GM15510 (cell line): ENCODE results near the gene ADAT3.

Source experiments
- POLR2A ChIP-seq: IDR thresholded peaks from 3 replicates; pipeline ENCODE4 v1.6.1; 2011; ENCODE audit warnings: borderline replicate concordance; ENCODE audit not compliant: insufficient read length; ENCODE audit errors: extremely low read depth

ADAT3 gene

DNA sequence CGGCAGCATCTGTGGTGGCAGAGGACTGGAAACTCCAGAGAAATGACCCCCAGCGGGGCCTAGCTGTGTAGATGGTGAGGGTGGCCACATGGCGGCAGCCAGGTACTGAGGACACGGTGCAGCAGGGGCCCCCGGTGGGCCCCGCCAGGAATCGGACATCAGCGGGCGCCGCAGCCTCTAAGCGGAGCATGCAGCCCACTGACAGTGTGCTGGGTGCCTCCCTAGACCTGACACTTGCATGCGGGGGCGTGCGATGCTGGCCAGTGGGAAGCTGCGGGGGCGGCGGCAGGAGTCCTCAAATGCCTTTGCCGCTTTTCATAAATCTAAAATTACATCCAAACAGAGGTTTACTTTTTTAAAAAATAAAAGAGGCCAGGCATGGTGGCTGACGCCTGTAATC lies 16.1 kb downstream of the ADAT3 start:
- no peak for TF ChIP-seq POLR2A

DNA sequence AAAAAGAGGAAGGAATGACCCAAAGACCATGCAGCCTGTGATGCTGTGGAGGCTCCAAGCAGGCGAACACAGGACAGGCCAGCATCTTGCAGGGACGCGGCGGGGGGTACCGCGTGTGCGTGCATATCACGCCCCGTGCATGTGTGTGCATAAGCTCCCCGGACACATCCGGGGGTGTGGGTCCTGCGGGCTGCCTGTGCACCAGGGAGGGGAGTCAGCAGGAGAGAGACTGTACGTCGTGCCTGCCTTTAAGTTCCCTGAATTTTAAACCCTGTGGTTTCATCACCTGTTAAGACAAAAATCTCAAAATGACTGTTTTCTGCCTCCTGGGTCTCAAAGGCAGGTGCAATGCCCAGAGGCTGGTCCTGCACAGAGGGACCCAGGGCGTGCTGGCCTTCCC lies 16.6 kb downstream of the ADAT3 start:
- TF ChIP-seq POLR2A = no peak

DNA sequence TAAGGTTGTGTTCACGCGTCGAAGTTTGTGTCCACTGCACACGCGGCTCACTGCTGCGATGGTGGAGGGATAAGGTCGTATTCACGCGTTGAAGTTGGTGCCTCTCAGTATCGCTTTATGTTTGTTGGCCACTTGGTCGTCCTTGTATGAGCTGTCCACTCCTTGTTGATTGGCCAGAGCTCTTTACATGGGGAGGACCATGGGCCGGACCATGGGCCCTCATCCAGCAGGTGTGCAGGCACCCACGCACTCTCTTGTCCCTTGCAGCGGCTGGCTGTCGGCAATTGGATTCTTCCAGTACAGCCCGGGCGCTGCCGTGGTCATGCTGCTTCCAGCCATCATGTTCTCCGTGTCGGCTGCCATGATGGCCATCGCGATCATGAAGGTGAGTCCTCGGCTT lies 17.6 kb downstream of the ADAT3 start:
- no peak for TF ChIP-seq POLR2A

DNA sequence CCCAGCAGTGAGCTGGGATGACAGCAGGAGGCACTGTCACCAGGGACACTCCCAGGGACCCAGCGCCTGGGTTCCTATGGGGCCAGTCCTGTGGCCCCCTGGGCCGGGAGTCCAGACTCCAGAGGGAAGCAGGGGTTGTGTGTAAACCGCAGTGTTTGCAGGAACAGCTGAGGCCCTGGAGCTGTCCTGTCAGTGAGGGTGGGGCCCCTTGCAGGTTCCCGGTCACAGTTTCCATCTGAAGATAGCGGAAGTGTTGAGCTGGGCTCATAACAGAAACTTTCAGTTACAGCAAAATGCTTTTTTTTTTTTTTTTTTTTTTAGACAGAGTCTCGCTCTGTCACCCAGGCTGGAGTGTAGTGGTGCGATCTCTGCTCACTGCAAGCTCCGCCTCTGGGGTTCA lies 18.1 kb downstream of the ADAT3 start:
- no peak for TF ChIP-seq POLR2A

GRCh38 chr19:1924320-1924961 lies 19.2 kb downstream of the ADAT3 start:
- TF ChIP-seq POLR2A = no peak

DNA sequence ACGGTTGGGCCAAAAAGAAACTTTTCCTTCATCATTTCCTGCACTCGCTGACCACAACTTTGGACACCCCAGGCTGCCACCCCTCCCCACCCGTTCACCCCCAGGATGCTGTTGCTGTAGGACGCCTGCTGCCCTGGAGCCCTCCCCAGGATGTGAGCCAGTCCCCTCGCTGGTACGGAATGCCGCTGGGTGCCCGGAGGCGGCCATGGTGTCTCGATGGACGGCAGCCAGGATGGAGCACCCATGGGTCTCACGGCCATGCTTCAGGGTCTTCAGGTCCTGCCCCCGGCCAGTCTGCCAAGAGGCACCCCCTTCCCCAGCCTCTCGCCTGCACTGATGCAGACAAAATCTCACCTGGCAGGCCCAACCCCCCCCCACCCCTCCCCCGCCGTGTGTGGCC lies 20.3 kb downstream of the ADAT3 start:
- no peak for TF ChIP-seq POLR2A

DNA sequence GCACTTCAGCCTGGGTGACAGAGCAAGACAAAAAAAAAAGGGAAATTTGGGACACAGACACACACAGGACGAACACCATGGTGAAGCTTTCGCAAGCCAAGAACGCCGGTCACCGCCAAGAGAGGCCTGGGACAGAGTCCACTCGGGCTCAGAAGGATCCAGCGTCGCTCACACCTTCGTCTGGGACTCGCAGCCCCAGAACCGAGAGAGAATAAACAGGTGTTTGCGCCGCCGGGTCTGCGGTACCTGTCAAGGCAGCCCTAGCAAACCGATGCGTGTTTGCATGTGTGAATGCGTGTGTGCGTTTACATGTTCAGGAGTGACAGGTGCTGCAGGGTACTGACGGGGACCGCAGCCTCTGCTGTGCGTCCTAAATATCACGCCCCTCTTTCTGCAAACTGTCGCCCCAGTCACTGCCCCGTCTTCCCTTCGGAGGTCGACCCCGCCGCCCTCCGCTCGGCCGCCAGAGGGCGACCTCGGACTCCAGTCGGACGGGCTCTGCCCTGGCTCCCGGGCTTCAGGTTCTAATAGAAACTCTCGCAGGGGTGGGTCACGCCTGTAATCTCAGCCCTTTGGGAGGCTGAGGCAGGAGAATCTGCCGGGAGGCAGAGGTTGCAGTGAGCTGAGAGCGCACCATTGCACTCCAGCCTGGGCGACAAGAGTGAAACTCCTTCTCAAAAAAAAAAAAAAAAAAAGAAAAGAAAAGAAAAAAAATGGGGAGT lies 24.0 kb downstream of the ADAT3 start:
- TF ChIP-seq POLR2A = no peak

GRCh38 chr19:1931445-1931844 lies 26.2 kb downstream of the ADAT3 start:
- no peak for TF ChIP-seq POLR2A

- TF ChIP-seq POLR2A = no peak
Measured at GRCh38 chr19:1932395-1932794, 27.2 kb downstream of the ADAT3 start.

- TF ChIP-seq POLR2A = no peak
Measured at GRCh38 chr19:1933244-1933643, 28.0 kb downstream of the ADAT3 start.

DNA sequence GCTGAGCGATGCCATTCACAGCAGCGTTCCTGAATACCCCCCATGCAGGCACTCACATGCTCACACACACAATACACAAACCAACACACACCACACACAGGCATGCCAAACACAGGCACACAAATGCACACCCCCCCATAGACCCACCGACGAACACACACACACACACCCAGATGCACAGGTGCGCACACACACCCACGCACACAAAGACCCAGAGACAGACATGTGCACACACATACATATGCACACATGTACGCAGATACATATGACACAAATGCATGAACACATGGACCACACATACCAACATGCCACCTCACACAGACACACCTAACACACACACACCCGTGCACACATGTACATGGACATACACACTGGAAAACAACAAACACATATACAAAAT lies 28.7 kb downstream of the ADAT3 start:
- no peak for TF ChIP-seq POLR2A

DNA sequence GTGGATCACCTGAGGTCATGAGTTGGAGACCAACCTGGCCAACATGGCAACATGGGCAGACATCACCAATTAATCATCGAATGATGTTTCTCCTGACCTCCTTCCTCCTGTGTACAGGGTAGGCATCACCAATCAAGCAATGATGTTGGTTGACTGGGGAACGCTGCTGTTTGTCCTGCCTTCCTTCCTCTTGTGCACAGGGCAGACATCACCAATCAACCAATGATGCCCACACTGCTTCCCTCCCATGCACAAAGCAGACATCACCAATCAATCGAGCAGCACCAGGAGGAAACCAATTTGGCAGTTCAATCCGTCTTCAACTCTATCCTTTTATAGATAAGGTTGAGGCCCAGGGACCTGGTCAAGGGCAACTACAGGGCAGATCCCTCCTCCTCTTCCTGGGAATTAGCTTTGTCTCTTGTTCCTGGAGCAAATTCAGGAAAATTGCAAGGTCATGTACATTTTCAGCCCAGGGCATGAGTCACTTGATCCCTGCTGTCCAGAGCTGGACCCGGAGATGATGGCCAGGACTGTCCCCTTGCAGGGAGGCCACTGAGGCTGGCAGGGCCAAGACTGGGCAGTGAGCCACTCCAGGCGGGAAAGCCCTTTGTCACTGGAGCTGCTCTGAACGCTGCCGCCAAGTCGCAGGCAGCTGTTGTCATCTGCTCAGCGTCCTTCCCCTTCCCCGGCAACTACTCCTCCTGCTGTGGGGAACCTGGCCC lies 30.4 kb downstream of the ADAT3 start:
- TF ChIP-seq POLR2A = no peak

DNA sequence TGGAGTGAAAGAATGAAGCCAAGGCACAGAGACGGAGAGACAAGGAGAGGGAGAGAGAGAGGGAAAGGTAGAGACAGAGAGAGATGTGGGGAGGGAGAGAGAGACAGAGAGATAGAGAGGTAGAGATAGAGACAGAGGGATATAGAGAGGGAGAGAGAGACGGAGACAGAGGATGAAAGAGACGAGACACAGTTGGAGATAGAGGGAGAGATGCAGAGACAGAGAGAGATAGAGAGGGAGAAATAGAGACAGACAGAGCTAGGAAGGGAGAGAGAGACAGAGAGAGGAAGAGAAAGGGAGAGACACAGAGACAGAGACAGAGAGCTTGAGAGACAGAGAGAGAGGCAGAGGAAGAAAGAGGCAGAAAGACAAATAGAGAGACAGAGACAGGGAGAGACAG lies 31.2 kb downstream of the ADAT3 start:
- TF ChIP-seq POLR2A = no peak

DNA sequence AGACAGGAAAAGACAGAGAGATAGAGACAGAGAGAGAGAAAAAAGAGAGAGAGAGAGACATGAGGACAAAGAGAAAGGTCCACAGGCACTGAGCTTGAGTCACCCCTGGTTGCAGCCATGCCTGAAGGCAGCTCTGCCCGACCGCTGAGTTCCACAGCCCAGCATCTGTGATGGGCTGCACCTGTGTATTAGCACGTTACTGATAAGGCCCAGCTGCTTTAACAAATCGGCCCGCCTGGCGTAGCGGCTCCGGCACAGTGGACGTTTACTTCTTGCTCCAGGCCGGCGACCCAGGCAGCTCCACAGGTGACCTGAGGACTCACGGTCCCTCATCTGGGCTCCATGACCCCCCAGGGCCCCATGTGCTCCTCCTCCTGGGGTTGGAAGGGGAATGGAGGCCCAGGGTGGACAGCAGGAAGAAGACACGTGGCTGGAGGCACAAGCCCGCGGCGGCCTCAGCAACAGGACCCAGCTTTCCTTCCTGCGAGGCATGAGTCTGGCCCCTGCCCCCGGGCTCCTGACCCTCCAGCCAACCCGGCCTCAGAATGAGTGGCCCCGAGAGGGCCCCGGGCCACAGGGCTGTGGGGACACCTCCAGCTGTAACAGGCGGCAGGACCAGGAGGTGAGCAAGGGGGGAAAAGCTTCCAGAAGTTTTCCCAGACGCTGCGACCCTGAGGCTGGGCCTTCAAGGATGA lies 31.9 kb downstream of the ADAT3 start:
- no peak for TF ChIP-seq POLR2A

GRCh38 chr19:1938071-1938470 lies 32.9 kb downstream of the ADAT3 start:
- TF ChIP-seq POLR2A = no peak
